ENCODE measurements around the gene NKTR.

The NKTR gene

GRCh38 chr3:42651248-42652091 is 51.0 kb downstream of the NKTR start:
- no peak for DNase-seq

DNA sequence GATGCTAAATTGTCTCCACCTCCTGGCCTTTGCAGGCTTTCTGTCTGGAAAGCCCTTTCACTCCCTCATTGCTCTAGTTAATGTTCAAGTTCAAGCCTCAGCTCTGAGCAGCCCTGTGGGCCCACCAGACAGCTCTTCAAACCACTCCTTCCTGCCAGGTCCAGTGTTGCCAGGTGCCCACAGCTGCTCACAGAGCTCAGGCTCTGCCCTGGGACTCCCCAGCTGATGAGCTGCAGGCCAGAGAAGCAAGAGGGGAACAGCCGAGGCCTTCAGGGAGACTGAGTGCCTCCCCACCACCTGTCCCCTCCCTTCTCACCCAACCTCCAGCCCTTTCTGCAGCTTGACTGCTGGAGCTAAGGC is 51.7 kb downstream of the NKTR start:
- no peak for DNase-seq

- no peak for DNase-seq
These were observed 52.3 kb downstream of the NKTR start for GRCh38 chr3:42652611-42653302.

GRCh38 chr3:42653303-42653559 is 52.7 kb downstream of the NKTR start:
- DNase-seq = no peak

- DNase-seq = no peak
These were observed 53.3 kb downstream of the NKTR start, which contains the start of gene ZBTB47 for GRCh38 chr3:42653560-42654330. TSS of gene ZBTB47 (plus strand) at chr3:42653697. CDS start at chr3:42658356, 4,659 bp downstream.

DNA sequence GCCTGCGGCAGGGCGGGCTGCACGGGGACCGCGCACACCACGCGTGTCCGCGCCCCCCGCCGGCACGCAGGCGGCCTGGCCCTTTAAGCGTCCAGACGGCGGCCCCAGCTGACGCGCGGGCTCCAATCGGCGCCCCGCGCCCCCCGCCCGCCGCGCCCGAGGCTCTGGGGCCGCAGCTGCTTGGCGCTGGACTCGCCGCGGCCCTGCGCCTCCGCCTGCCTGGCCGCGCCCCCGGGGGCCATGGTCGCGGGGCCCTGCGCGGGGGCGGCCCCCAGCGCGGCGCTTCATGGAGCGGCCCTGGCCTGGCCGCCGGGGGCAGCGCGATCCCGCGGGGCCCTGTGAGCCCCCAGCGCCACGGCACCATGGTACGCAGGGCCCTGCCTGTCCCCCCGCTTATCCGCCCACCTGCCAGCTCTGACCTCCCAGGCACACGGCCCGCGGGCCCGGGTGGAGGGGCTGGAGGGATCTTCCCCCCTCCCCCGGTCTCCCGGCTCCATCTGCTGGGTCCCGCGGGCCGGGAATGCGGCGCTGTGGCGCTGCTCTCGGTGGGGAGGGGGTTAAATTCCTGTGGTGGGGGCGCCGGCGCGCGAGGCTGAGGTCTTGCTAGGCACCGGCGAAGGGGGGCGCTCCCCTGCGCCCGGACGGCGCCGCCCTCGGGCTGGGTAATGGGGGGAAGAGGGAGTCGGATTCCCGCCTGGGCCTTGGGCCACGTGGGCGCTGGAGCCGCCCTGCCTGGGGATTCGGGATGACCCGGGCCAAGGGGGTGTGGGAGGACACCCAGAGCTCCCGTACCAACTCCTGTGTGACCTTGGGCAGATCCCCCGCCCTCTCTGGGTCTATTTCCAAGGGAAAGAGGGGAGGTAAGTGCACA is 54.1 kb downstream of the NKTR start:
- peak; percentile 5 for DNase-seq

- DNase-seq = no peak
These were observed 54.9 kb downstream of the NKTR start for GRCh38 chr3:42655331-42655888.

DNA sequence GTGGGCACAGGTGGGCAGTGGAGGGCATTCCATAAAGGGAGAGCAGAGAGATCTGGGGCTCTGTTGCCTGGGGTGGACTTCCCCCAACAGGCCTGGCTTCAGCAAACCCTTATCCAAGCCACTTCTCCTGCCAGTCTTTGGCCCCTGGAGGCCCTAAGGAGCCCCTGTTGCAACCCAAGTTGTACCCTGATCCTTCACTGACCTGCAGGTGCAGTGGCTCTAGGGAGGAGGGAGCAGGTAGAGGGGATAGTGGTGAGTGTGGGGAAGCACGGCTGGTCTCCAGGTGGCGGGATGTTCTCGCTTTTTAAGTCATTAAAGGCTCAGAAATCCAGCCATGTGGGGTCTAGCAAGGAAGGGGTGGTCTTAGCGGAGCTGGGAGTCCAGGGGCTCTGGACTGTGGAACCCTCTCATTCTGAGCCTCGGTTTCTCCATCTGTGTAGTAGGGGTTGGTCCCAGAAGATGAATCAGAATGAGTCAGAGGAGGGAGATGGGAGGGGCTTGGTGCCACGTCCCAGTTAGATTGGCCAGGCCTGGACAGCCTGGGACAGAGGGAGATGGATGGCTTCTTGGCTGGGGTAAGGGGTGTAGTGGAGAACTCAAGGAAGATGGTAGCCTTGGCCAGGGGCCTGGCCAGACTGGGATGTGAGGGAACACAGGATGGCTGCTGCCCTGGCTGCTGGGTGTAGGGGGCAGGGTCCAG is 55.6 kb downstream of the NKTR start:
- no peak for DNase-seq

DNA sequence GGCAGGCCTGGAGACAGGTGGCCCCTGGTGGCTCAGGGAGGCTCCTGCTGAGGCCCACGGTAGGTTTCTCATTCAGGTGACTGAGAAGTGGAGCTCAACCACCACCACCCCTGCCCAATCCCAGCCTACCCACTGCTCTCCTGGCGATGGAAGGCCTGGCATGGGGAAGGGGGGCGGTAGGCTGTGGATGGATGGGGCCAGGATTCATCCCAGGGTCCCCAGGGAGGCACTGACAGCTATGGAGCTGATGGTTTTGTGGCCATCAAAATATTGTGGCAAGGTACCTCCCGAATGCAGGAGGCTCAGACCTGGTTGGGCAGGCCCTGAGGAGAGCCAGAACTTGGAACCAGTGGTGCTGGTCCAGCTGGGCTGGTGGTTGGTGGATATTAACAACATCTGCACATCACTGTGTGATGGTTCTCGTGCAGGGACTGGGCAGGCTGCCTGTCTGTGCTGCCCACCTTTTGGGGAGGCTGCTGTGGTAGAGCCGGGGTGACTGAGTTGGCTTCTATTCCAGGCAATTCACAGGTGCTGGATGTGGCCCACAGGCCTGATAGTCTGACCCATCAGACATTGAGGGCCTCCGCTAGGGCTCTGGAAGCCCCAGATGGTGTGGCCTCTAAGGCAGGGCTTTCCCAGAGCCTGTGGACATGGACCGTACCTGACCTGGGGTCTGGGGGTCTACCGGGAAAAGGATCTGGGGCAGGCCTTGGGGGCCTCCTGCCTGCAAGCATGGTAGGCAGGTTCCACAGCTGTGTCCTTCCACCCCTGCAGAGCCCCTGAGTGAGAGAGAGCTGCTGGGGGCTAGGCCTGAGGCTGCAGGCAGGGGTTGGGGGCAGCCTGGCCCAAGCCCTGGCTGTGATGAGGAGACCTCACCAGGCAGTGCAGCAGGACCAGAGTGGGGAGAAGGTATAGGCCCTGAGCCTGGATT is 56.5 kb downstream of the NKTR start:
- DNase-seq = no peak

DNA sequence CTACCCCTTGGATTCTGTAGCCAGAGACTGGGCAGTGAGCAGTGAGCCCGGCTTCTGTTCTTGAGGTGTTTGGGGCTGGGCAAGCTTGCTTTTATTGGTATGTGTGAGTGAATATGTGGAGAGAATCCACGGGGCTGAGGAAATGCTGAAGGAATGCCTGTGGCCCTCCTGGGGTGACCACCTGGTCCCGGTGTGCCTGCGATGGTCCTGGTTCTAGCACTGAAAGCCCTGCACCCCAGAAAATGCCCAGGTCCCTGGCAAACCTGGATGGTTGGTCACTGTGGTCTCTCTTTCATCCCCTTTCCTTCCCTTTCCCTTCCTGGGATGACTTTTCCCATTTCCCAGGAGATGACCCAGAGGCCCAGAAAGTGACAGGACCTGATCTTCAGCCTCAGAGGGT is 57.2 kb downstream of the NKTR start:
- DNase-seq = no peak

- no peak for DNase-seq
These were observed 57.7 kb downstream of the NKTR start for GRCh38 chr3:42658091-42658770.

- DNase-seq = no peak
These were observed 58.4 kb downstream of the NKTR start for GRCh38 chr3:42658771-42659390.

DNA sequence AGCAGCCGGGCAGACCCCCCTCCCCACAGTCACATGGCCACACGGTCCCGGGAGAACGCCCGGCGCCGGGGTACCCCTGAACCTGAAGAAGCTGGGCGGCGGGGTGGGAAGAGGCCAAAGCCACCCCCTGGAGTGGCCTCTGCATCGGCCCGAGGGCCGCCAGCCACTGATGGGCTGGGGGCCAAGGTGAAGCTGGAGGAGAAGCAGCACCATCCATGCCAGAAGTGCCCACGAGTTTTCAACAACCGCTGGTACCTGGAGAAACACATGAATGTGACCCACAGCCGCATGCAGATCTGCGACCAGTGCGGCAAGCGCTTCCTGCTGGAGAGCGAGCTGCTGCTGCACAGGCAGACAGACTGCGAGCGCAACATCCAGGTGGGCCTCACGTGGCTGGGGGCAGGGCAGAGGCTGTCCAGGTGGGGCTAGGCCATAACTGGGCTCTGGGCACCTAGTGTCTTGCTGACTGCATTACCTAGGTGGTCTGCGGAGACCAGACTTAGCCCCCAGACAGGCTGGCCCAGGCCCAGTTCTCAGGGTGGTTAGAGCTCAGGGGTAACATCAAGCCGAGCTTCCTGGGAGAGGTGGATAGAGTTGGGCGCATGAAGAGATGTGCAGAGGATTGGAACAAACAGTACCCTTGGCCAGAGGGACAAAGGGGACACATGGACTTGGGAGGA is 59.1 kb downstream of the NKTR start:
- no peak for DNase-seq

DNA sequence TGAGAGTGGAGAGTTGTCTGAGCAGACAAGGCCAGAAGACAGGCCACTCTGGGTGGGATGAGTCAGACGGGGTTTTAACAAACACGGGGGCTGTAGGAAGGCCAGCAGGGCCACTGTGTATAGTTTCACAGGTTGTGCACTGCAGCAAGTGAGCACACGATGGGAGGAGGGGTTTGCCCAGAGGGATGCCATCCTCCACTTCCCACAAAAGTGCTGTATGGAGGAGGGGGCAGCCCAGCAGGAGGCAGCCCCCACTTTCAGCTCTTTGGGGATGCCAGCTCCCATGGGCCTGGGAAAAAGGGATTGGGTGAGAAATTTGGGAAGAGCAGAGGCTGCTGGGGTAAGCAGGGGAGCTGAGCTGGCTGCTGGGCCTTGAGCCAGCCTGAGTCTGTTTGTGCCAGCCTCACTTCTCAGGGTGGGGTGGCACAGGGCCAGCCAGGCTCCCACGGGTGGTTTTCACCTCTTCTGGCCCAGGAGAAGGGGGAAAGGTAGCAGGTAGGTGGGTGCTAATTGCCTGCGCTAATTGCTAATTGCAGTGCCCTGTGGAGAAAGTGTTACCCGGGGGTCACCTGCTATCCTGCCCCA is 59.7 kb downstream of the NKTR start:
- DNase-seq = peak; percentile 44

DNA sequence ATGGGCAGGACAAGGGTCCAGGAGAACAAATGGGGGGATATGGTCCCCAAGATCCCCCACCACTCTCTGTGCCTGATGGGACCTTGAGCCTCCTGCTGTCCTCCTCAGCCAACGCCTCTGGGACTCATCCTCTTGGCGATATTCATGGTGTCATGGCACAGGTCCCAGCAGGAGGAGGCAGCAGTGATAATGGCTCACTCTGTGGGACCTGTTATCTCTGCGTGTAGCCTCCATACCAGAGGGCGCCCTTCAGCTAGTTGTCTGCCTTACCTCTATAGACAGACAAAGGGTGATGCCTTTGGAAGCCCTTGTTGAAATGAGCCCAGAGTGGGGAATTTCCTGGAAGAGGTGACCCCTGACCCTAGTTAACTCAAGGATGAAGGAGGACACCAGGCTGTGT is 60.4 kb downstream of the NKTR start:
- no peak for DNase-seq

GRCh38 chr3:42661593-42662022 is 61.1 kb downstream of the NKTR start:
- DNase-seq = no peak

DNA sequence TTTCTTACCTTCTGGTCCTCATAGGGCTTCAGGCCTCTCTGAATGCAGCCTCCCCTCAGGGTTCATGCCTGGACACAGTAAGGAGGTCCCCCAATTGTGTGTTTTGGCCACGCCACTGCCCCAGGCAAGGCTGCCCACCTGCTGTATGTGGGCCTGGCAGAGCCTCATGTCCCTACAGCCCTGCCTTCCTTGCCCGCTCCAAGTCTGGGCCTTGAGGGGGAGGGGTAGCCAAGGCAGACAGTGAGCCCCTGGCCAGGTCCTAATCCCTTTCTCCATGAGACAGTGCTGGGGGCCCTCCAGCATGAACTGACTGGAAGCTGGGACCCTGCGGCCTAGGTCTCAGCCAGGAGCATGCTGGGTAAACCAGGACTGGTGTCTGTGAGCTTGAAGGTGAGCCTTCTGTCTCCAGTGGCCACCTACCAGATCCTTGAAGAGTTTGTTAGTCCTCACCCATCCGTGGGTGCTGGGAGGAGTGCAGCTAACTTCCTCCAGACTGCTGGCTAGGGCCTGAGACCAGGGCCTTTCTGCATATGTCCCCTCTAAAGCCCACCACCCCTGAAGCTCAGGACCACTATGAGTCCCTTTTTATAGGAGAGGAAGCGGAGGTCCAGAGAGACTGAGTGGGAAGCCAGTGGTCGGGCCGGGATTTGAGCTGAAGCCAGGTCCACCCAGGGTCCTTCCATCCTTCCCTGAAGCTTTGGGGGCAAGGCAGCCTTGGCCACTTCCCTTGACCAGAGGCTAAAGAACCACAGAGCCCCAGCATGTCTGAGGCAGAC is 61.7 kb downstream of the NKTR start:
- DNase-seq = no peak

Data from COR-L47 (cell line).